Neural progenitor cell (in vitro differentiated cells): Measurements from ENCODE around the gene QRFP. TPM values are rescaled to one million over a fixed set of nuclear protein-coding genes. Genes with fewer than 3 reads are reported as not detected.

Experiments used
- DNase-seq: peaks from one replicate; pipeline ENCODE4 v3.0.0-alpha.2; 2016; ENCODE audit warnings: low spot score
- H2AFZ ChIP-seq: fragments of 200-600 bp; sonication (generic); replicated peaks from 2 replicates; pipeline ENCODE4 v1.6.1; 2016; ENCODE audit warnings: antibody characterized with exemption
- H3F3A ChIP-seq: fragments of 200-600 bp; sonication (generic); 2 replicates; pipeline ENCODE4 v1.6.1; 2016; ENCODE audit warnings: antibody characterized with exemption, low read depth
- H3K27ac ChIP-seq: fragments of 200-600 bp; sonication (generic); 2 replicates; pipeline ENCODE4 v1.5.1; 2016; ENCODE audit warnings: mild to moderate bottlenecking
- H3K27me3 ChIP-seq: fragments of 200-600 bp; sonication (generic); 2 replicates; pipeline ENCODE4 v1.6.1; 2016; ENCODE audit warnings: mild to moderate bottlenecking, moderate library complexity
- H3K36me3 ChIP-seq: fragments of 200-600 bp; sonication (generic); 2 replicates; pipeline ENCODE4 v1.5.1; 2016
- H3K4me1 ChIP-seq: fragments of 200-600 bp; sonication (generic); 2 replicates; pipeline ENCODE4 v1.6.1; 2016; ENCODE audit warnings: mixed run types
- H3K4me2 ChIP-seq: fragments of 200-600 bp; sonication (generic); 2 replicates; pipeline ENCODE4 v1.6.1; 2016
- H3K4me3 ChIP-seq: fragments of 200-600 bp; sonication (generic); 2 replicates; pipeline ENCODE4 v1.5.1; 2016
- H3K79me2 ChIP-seq: fragments of 200-600 bp; sonication (generic); 2 replicates; pipeline ENCODE4 v1.6.1; 2016; ENCODE audit warnings: low read depth
- H3K9ac ChIP-seq: fragments of 200-600 bp; sonication (generic); 2 replicates; pipeline ENCODE4 v1.6.1; 2016
- H3K9me3 ChIP-seq: fragments of 200-600 bp; sonication (generic); 2 replicates; pipeline ENCODE4 v1.5.1; 2016; ENCODE audit warnings: low read depth
- H4K20me1 ChIP-seq: fragments of 200-600 bp; sonication (generic); 2 replicates; pipeline ENCODE4 v1.6.1; 2016; ENCODE audit warnings: low read depth
- H3K27ac Mint-ChIP-seq: 3 replicates; pipeline ENCODE4 v1.8.0; 2021; ENCODE audit warnings: mixed read lengths
- H3K27me3 Mint-ChIP-seq: 2 replicates; pipeline ENCODE4 v1.8.0; 2022; ENCODE audit warnings: low read depth, mild to moderate bottlenecking, inconsistent platforms, moderate library complexity, mixed read lengths; ENCODE audit not compliant: insufficient read depth
- H3K36me3 Mint-ChIP-seq: 3 replicates; pipeline ENCODE4 v1.8.0; 2021; ENCODE audit warnings: mixed read lengths
- H3K4me1 Mint-ChIP-seq: 3 replicates; pipeline ENCODE4 v1.8.0; 2021; ENCODE audit warnings: mixed read lengths
- H3K4me3 Mint-ChIP-seq: 3 replicates; pipeline ENCODE4 v1.8.0; 2021; ENCODE audit warnings: mild to moderate bottlenecking, moderate library complexity, mixed read lengths
- H3K9me3 Mint-ChIP-seq: 3 replicates; pipeline ENCODE4 v1.8.0; 2020; ENCODE audit warnings: mixed read lengths
- EZH2 ChIP-seq: fragments of 200-600 bp; sonication (generic); IDR thresholded peaks from 2 replicates; pipeline ENCODE4 v1.6.1; 2017; ENCODE audit warnings: antibody characterized with exemption, mild to moderate bottlenecking, moderate library complexity
- EZH2phosphoT487 ChIP-seq: fragments of 200-600 bp; sonication (generic); IDR thresholded peaks from 2 replicates; pipeline ENCODE4 v1.6.1; 2017; ENCODE audit warnings: antibody characterized with exemption
- total RNA-seq: library from RNA; depleted of rRNA; stranded (reverse); fragments of >200 nt; gene quantifications from 2 replicates; pipeline ENCODE4 v1.2.3, GENCODE V29; 2015; ENCODE audit warnings: low replicate concordance
- TF ChIP-seq, protein P1 (sequence below): fragments of 200-600 bp; sonication (generic); IDR thresholded peaks from 2 replicates; pipeline ENCODE4 v1.5.1; 2017; ENCODE audit warnings: antibody characterized with exemption, mild to moderate bottlenecking

QRFP gene
- total RNA-seq, 1 donor from 2014 or later = not detected

DNA sequence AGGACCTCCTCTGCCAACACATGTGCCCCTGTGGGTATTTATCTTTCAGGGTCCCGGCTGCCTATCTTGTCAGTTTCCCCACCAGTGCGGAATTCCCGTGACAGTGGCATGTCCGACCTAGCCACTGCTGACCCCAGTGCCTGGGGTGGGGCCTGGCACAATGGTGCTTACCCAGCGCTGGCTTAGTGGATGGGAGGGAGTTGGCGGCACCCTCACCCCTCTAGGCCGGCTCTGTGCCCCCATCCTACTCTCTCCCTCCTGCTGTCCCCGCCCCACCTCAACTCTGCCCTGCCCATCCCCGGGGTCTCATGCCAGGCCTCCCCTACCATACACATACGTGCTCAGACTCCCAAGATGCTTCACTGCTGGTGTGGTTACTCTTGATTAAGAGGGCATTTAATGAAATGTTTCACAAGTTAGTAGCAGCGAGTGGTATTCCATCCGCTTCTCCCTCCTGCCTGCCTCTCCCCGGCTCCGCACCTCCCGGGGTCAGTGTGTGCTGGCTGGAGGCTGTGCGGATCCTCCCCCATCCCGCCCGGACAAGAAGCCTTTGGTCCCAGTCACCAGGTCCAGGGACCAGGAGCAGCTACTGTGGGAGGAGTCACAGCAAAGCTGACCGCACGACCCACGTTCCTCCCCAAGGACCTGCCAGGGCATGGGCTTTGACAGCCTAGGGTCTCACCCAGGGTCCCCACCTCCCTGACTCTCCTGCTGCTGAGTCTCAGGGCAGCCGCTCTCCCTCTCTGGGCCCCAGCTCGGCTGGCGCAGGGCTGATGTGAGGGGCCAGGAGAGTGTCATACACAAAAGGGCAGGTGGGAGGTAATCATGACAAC is 9.5 kb upstream of the QRFP start:
- no peak overlapping the region for H3K27ac Mint-ChIP-seq

DNA sequence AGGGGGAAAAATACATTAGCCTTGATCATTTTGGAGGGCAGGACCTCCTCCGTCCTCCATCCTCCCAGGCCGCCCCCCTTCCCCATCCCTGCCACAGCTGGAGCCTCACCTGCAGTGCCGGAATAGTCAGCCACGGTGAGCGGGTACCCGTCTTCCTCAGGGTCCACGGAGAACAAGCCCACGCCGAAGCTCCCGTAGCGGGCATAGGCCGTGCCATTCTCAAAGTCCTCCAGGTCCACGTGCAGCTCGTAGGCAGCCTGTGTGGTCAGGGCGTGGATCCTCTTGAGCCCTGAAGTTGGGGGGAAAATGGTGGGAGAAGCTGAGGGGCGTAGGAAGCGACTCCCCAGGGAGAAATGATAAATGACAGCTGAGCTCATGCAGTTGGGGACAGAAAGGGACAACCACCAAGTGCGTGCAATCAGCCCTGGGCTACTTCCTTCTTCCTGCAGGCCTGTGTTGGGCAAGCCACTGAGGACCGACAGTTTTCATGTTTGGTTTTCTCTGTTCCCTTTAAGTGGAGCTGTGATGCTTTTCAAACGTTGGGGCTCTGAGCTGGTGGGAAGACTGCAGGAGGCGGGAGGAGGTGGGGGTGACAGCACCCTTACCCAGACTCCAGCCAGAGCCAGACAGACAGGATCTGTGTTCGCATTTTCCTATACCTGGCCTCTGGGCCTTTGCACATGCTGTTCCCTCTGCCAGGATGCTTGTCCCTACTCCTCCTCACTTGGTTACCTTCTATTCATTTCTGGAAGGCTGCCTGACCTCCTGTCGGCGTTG is 8.7 kb upstream of the QRFP start:
- TF ChIP-seq, protein P1, sequence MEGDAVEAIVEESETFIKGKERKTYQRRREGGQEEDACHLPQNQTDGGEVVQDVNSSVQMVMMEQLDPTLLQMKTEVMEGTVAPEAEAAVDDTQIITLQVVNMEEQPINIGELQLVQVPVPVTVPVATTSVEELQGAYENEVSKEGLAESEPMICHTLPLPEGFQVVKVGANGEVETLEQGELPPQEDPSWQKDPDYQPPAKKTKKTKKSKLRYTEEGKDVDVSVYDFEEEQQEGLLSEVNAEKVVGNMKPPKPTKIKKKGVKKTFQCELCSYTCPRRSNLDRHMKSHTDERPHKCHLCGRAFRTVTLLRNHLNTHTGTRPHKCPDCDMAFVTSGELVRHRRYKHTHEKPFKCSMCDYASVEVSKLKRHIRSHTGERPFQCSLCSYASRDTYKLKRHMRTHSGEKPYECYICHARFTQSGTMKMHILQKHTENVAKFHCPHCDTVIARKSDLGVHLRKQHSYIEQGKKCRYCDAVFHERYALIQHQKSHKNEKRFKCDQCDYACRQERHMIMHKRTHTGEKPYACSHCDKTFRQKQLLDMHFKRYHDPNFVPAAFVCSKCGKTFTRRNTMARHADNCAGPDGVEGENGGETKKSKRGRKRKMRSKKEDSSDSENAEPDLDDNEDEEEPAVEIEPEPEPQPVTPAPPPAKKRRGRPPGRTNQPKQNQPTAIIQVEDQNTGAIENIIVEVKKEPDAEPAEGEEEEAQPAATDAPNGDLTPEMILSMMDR = no peak
- no peak for TF ChIP-seq EZH2
- TF ChIP-seq EZH2phosphoT487 = no peak
- H4K20me1 ChIP-seq = no peaks in the 10 kb centered on the region
- no peaks in the 10 kb centered on the region for H3K27me3 ChIP-seq

More for the DNA sequence above, 9.5 kb upstream of the QRFP start:
- peaks cover 2% of the 10 kb centered on the region for H3K27me3 Mint-ChIP-seq
- H3K4me1 Mint-ChIP-seq = peaks cover 10% of the 10 kb centered on the region
- Histone ChIP-seq H3K4me2 (no peak overlapping the region), H3K27ac (no peak overlapping the region), H3K4me1 (peaks cover 4% of the 10 kb centered on the region), H3K27me3 (no peaks in the 10 kb centered on the region), H3K4me3 (no peak overlapping the region), H2AFZ (no peak overlapping the region), H4K20me1 (no peaks in the 10 kb centered on the region), H3K9me3 (no peaks in the 10 kb centered on the region), H3K36me3 (no peaks in the 10 kb centered on the region), H3F3A (peaks cover 3% of the 10 kb centered on the region), H3K9ac (no peak overlapping the region), H3K79me2 (no peaks in the 10 kb centered on the region)
- H3K36me3 Mint-ChIP-seq = no peaks in the 10 kb centered on the region
- no peak overlapping the region for H3K4me3 Mint-ChIP-seq
- DNase-seq = no peak
- no peaks in the 10 kb centered on the region for H3K9me3 Mint-ChIP-seq
- TF ChIP-seq, protein P1 = no peak
- TF ChIP-seq EZH2 (no peak), EZH2phosphoT487 (no peak)

DNA sequence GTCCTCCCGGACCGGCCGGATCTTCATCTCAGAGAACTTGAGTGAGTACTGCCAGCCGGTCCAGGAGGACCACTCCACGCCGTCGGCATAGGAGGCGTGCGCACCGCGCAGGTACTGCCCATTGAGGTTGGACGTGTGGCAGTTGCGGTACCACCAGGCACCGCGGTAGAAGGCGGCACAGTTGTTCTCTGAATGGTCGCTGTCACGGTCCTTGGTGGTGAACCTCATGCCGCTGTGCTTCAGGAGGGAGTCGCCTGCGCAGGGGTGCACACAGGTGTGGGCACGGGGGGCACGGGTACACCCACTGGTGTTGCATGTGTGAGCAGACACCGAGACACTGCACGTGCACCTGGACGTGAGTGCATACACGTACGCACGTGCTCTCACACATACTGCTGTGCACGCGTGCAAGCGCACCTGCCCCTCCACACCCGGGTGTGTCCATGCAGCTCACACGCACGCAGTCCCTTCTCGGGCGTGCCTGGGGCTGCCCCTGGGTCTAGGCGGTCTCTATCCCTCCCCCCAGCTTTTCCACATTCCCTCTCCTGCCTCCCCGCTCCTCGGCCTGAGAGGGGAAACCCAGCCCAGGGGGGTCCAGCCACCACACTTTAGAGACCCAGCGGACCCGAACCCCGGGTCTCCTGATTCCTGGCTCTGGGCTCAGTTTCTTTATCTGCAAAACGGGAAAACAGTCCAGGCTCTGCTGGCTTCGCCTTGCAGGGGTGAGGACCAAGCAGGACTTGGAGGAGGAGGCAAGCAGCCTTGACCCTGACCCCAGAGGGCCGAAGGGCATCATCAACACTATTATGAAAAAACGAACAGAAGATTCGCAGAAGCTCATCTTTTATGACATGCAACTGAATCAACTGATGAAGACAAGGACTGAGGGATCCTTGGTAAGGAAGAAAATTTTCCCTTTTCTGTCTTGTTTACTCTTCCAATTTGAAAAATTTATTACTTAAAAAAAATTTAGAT is 7.7 kb upstream of the QRFP start:
- H3K27me3 Mint-ChIP-seq = peaks cover 2% of the 10 kb centered on the region

More for the DNA sequence above, 8.7 kb upstream of the QRFP start:
- no peak overlapping the region for H3K27ac Mint-ChIP-seq
- Histone ChIP-seq H3K9ac (no peak overlapping the region), H3K79me2 (no peaks in the 10 kb centered on the region), H3F3A (peaks cover 3% of the 10 kb centered on the region), H2AFZ (no peak overlapping the region), H3K36me3 (no peaks in the 10 kb centered on the region), H3K9me3 (no peaks in the 10 kb centered on the region), H3K4me3 (no peak overlapping the region), H3K27ac (no peak overlapping the region), H3K4me2 (no peak overlapping the region), H3K4me1 (peaks cover 4% of the 10 kb centered on the region)
- no peak for DNase-seq
- no peaks in the 10 kb centered on the region for H3K36me3 Mint-ChIP-seq
- H3K9me3 Mint-ChIP-seq = no peaks in the 10 kb centered on the region
- H3K4me3 Mint-ChIP-seq = no peak overlapping the region
- peaks cover 2% of the 10 kb centered on the region for H3K27me3 Mint-ChIP-seq
- peaks cover 5% of the 10 kb centered on the region for H3K4me1 Mint-ChIP-seq

More for the DNA sequence above, 7.7 kb upstream of the QRFP start:
- TF ChIP-seq EZH2phosphoT487 = no peak
- TF ChIP-seq, protein P1 = no peak
- TF ChIP-seq EZH2 = no peak
- no peaks in the 10 kb centered on the region for H3K36me3 Mint-ChIP-seq
- Histone ChIP-seq H3K4me2 (no peak overlapping the region), H3K9me3 (no peaks in the 10 kb centered on the region), H3K36me3 (no peaks in the 10 kb centered on the region), H3K79me2 (no peaks in the 10 kb centered on the region), H3F3A (peaks cover 3% of the 10 kb centered on the region), H2AFZ (no peak overlapping the region), H3K9ac (no peak overlapping the region), H3K27ac (no peak overlapping the region), H4K20me1 (no peaks in the 10 kb centered on the region), H3K27me3 (no peaks in the 10 kb centered on the region), H3K4me1 (peaks cover 4% of the 10 kb centered on the region), H3K4me3 (no peak overlapping the region)
- H3K9me3 Mint-ChIP-seq = no peaks in the 10 kb centered on the region
- no peak overlapping the region for H3K27ac Mint-ChIP-seq
- no peak overlapping the region for H3K4me3 Mint-ChIP-seq
- peaks cover 7% of the 10 kb centered on the region for H3K4me1 Mint-ChIP-seq
- no peak for DNase-seq
